SK-N-MC (cell line): ENCODE results near the gene SEC63.

Source experiments
- EZH2 ChIP-seq: fragments of 200-600 bp; sonication (generic); IDR thresholded peaks from one replicate; pipeline ENCODE4 v1.6.1; 2017; ENCODE audit warnings: antibody characterized with exemption
- POLR2AphosphoS5 ChIP-seq: IDR thresholded peaks from 2 replicates; pipeline ENCODE4 v1.6.1; 2012; ENCODE audit warnings: mild to moderate bottlenecking, low read depth, low read length, borderline replicate concordance

GRCh38 chr6:107981695-107982094 is 23.7 kb upstream of the SEC63 start:
- TF ChIP-seq EZH2: no peak
- no peak for TF ChIP-seq POLR2AphosphoS5
